IMR-90 (cell line): ENCODE data around the gene FGF12. TPM values are rescaled to one million over a fixed set of nuclear protein-coding genes. Genes with fewer than 3 reads are reported as not detected.

ENCODE experiments used
- ATAC-seq: fragments of 200-7000 bp; cut with Tn5 transposase; 2 replicates; pipeline ENCODE4 v1.9.1; 2020; ENCODE audit warnings: low read depth, mild to moderate bottlenecking, moderate library complexity
- BruUV-seq: library from RNA; stranded (reverse); fragments of 400-500 nt; replicated peaks from 2 replicates; lab custom pipeline; 2021; lab: Mats Ljungman, UMichigan
- CTCF ChIA-PET: fragments of 300-600 bp; formaldehyde crosslinking; extraction: SDS; loops from one replicate; lab custom pipeline; 2021; ENCODE audit warnings: antibody characterized with exemption; lab: Yijun Ruan, JAX
- POLR2A ChIA-PET: fragments of 300-600 bp; sonication (Branson Sonifier 250); formaldehyde crosslinking; loops from one replicate; lab custom pipeline; 2022; ENCODE audit warnings: antibody characterized with exemption; ENCODE audit not compliant: unreplicated experiment; lab: Charles Lee
- DNase-seq: peaks from one replicate; pipeline ENCODE4 v3.0.0; 2013
- H2AFZ ChIP-seq: replicated peaks from 2 replicates; pipeline ENCODE3; 2013; ENCODE audit warnings: low read length, mild to moderate bottlenecking; ENCODE audit not compliant: poor library complexity
- H2AK5ac ChIP-seq: 2 replicates; pipeline ENCODE4 v1.6.1; 2013; ENCODE audit warnings: low read depth, low read length, inconsistent platforms
- H2AK9ac ChIP-seq: replicated peaks from 2 replicates; pipeline ENCODE3; 2013; ENCODE audit warnings: mild to moderate bottlenecking, low read depth, low read length, moderate library complexity; ENCODE audit not compliant: poor library complexity
- H2BK120ac ChIP-seq: 2 replicates; pipeline ENCODE4 v1.6.1; 2013; ENCODE audit warnings: low read depth, low read length, inconsistent platforms
- H2BK15ac ChIP-seq: 3 replicates; pipeline ENCODE4 v1.6.1; 2013; ENCODE audit warnings: low read depth, low read length, inconsistent platforms
- H2BK20ac ChIP-seq: 2 replicates; pipeline ENCODE4 v1.6.1; 2013; ENCODE audit warnings: low read depth, mild to moderate bottlenecking, inconsistent platforms, low read length, moderate library complexity
- H2BK5ac ChIP-seq: 2 replicates; pipeline ENCODE4 v1.6.1; 2013; ENCODE audit warnings: mild to moderate bottlenecking, low read depth, low read length, inconsistent platforms; ENCODE audit not compliant: poor library complexity, severe bottlenecking
- H3K14ac ChIP-seq: replicated peaks from 2 replicates; pipeline ENCODE4 v1.6.1; 2013; ENCODE audit warnings: low read depth, low read length, inconsistent platforms
- H3K18ac ChIP-seq: 2 replicates; pipeline ENCODE4 v1.6.1; 2013; ENCODE audit warnings: low read depth, low read length, control low read depth
- H3K23ac ChIP-seq: 2 replicates; pipeline ENCODE4 v1.6.1; 2013; ENCODE audit warnings: low read depth, low read length, inconsistent platforms
- H3K27ac ChIP-seq: 2 replicates; pipeline ENCODE4 v1.5.1; 2013; ENCODE audit warnings: mild to moderate bottlenecking, control low read depth, low read length; ENCODE audit not compliant: insufficient read depth
- H3K27me3 ChIP-seq: 2 replicates; pipeline ENCODE4 v1.6.1; 2013; ENCODE audit warnings: low read length; ENCODE audit not compliant: control insufficient read depth, insufficient read depth
- H3K36me3 ChIP-seq: 2 replicates; pipeline ENCODE4 v1.6.1; 2013; ENCODE audit warnings: low read length, mixed read lengths; ENCODE audit not compliant: control insufficient read depth, insufficient read depth
- H3K4ac ChIP-seq: 2 replicates; pipeline ENCODE4 v1.6.1; 2013; ENCODE audit warnings: low read depth, low read length, inconsistent platforms
- H3K4me1 ChIP-seq: 2 replicates; pipeline ENCODE4 v1.6.1; 2013; ENCODE audit warnings: low read length, mixed read lengths; ENCODE audit not compliant: control insufficient read depth, insufficient read depth
- H3K4me2 ChIP-seq: 2 replicates; pipeline ENCODE4 v1.6.1; 2013; ENCODE audit warnings: low read depth, mild to moderate bottlenecking, control low read depth, low read length, moderate library complexity
- H3K4me3 ChIP-seq: 2 replicates; pipeline ENCODE4 v1.5.1; 2013; ENCODE audit warnings: low read depth, mild to moderate bottlenecking, control low read depth, low read length, moderate library complexity; ENCODE audit not compliant: insufficient read depth
- H3K56ac ChIP-seq: 2 replicates; pipeline ENCODE4 v1.6.1; 2013; ENCODE audit warnings: low read length, inconsistent platforms; ENCODE audit not compliant: insufficient read depth; ENCODE audit errors: extremely low read depth
- H3K79me1 ChIP-seq, 2 experiments: 2 replicates each; pipeline ENCODE4 v1.6.1; 2013; ENCODE audit warnings: low read length in 2 of 2, inconsistent platforms in 1 of 2, low read depth in 1 of 2
- H3K9ac ChIP-seq: 2 replicates; pipeline ENCODE4 v1.6.1; 2013; ENCODE audit warnings: low read depth, low read length, control low read depth
- H3K9me1 ChIP-seq: 2 replicates; pipeline ENCODE4 v1.6.1; 2013; ENCODE audit warnings: low read length, inconsistent platforms; ENCODE audit not compliant: insufficient read depth
- H3K9me3 ChIP-seq: 2 replicates; pipeline ENCODE4 v1.6.1; 2013; ENCODE audit warnings: low read length; ENCODE audit not compliant: control insufficient read depth, insufficient read depth
- H4K20me1 ChIP-seq: 2 replicates; pipeline ENCODE4 v1.6.1; 2013; ENCODE audit warnings: low read length, inconsistent platforms; ENCODE audit not compliant: insufficient read depth
- H4K5ac ChIP-seq: 2 replicates; pipeline ENCODE4 v1.6.1; 2013; ENCODE audit warnings: mild to moderate bottlenecking, low read depth, low read length, control low read depth
- H4K8ac ChIP-seq, 2 experiments: 2 replicates each; pipeline ENCODE4 v1.6.1; 2013; ENCODE audit warnings: low read depth in 2 of 2, low read length in 2 of 2, control low read depth in 1 of 2, inconsistent platforms in 1 of 2
- H4K91ac ChIP-seq: 2 replicates; pipeline ENCODE4 v1.6.1; 2013; ENCODE audit warnings: low read depth, low read length, inconsistent platforms; ENCODE audit not compliant: insufficient read depth
- BHLHE40 ChIP-seq: fragments of 150-350 bp; IDR thresholded peaks from 2 replicates; pipeline ENCODE4 v1.6.1; 2016; ENCODE audit warnings: mild to moderate bottlenecking, low read depth, low read length
- CEBPB ChIP-seq: IDR thresholded peaks from 2 replicates; pipeline ENCODE4 v1.6.1; 2012; ENCODE audit warnings: low read depth, low read length, improper control_type of control experiment
- CHD1 ChIP-seq: IDR thresholded peaks from 2 replicates; pipeline ENCODE4 v1.6.1; 2012; ENCODE audit warnings: low read depth, low read length, improper control_type of control experiment
- FOS ChIP-seq: fragments of 150-350 bp; IDR thresholded peaks from 2 replicates; pipeline ENCODE4 v1.6.1; 2016; ENCODE audit warnings: low read depth, low read length
- MAFK ChIP-seq: IDR thresholded peaks from 2 replicates; pipeline ENCODE4 v1.6.1; 2012; ENCODE audit warnings: low read depth, low read length, improper control_type of control experiment
- MAZ ChIP-seq: IDR thresholded peaks from 2 replicates; pipeline ENCODE4 v1.6.1; 2012; ENCODE audit warnings: low read depth, mild to moderate bottlenecking, low read length, improper control_type of control experiment, moderate library complexity, borderline replicate concordance
- MXI1 ChIP-seq: IDR thresholded peaks from 2 replicates; pipeline ENCODE4 v1.6.1; 2012; ENCODE audit warnings: low read depth, mild to moderate bottlenecking, low read length, moderate library complexity, borderline replicate concordance
- NFE2L2 ChIP-seq: fragments of 150-350 bp; IDR thresholded peaks from 2 replicates; pipeline ENCODE4 v1.6.1; 2016; ENCODE audit warnings: low read depth, mild to moderate bottlenecking, low read length
- POLR2A ChIP-seq: IDR thresholded peaks from 2 replicates; pipeline ENCODE4 v1.6.1; 2012; ENCODE audit warnings: mild to moderate bottlenecking, low read depth, low read length
- RAD21 ChIP-seq: IDR thresholded peaks from 2 replicates; pipeline ENCODE4 v1.6.1; 2012; ENCODE audit warnings: low read length, improper control_type of control experiment
- RCOR1 ChIP-seq: IDR thresholded peaks from 2 replicates; pipeline ENCODE4 v1.6.1; 2012; ENCODE audit warnings: mild to moderate bottlenecking, low read length, improper control_type of control experiment; ENCODE audit not compliant: insufficient replicate concordance
- RFX5 ChIP-seq: IDR thresholded peaks from 2 replicates; pipeline ENCODE4 v1.8.0; 2012; ENCODE audit warnings: low read depth, mild to moderate bottlenecking, low read length, moderate library complexity
- SMC3 ChIP-seq: fragments of 150-350 bp; IDR thresholded peaks from 2 replicates; pipeline ENCODE4 v1.6.1; 2016; ENCODE audit warnings: low read depth, mild to moderate bottlenecking, antibody characterized with exemption, low read length, moderate library complexity
- USF2 ChIP-seq: fragments of 150-350 bp; IDR thresholded peaks from 2 replicates; pipeline ENCODE4 v1.6.1; 2017; ENCODE audit warnings: mild to moderate bottlenecking, antibody characterized with exemption, low read length, low read depth
- WGBS, 2 experiments: methylation state at CpG; one replicate each; pipeline versions ENCODE4 v1.1.5 to v1.1.7; 2013; ENCODE audit warnings: missing lambda C conversion rate in 2 of 2; ENCODE audit not compliant: insufficient read length in 1 of 2; ENCODE audit errors: extremely low coverage in 2 of 2; 5-methylcytosine and 5-hydroxymethylcytosine counted together
- dilution Hi-C: fragments of 300-500 bp; cut with HindIII; formaldehyde crosslinking; loops from one replicate; pipeline ENCODE4 v1.14.3; 2018; ENCODE audit warnings: low sequenced_read_pairs; ENCODE audit not compliant: unreplicated experiment
- in situ Hi-C: fragments of 300-500 bp; cut with MboI; formaldehyde crosslinking; loops from 3 replicates; pipeline ENCODE4 v1.14.3; 2019; ENCODE audit warnings: low sequenced_read_pairs, inconsistent platforms, mixed read lengths
- intact Hi-C: fragments of 100-400 bp; cut with micrococcal nuclease; formaldehyde crosslinking; loops from 2 replicates; pipeline ENCODE4 v1.10.0; 2022
- polyA plus RNA-seq, 3 experiments: library from polyadenylated mRNA; depleted of rRNA; stranded (reverse); fragments of >200 nt; gene quantifications; 2 replicates each; pipeline ENCODE4 v1.2.3, GENCODE V29; 2012; ENCODE audit warnings: low replicate concordance in 1 of 3
- total RNA-seq: library from RNA; depleted of rRNA; stranded (reverse); fragments of >200 nt; gene quantifications from 2 replicates; pipeline ENCODE4 v1.2.3, GENCODE V29; 2012
- TF ChIP-seq, protein P1 (sequence below): fragments of 150-350 bp; IDR thresholded peaks from 2 replicates; pipeline ENCODE4 v1.6.1; 2016; ENCODE audit warnings: low read depth, mild to moderate bottlenecking, low read length, moderate library complexity, borderline replicate concordance

The FGF12 gene
- total and polyA plus RNA-seq, 2 of the 4 experiments (the other 2 are of a cell fraction), result not detected

GRCh38 chr3:192258721-192259120, 468.6 kb downstream of the FGF12 start:
- no CpG with 5 or more reads among the region's 6 CpGs for WGBS, 2 experiments

More at GRCh38 chr3:192258721-192259120, 468.6 kb downstream of the FGF12 start:
- no peak overlapping the region for H2AK5ac ChIP-seq
- ChIA-PET POLR2A (no interaction called here), CTCF (no interaction called here)
- H2BK5ac ChIP-seq, result no peak overlapping the region
- H3K14ac ChIP-seq, result no peak overlapping the region
- no peak overlapping the region for H3K27ac ChIP-seq
- no peak overlapping the region for H2AFZ ChIP-seq
- H4K8ac ChIP-seq, result no peak overlapping the region
- TF ChIP-seq FOS (no peak), POLR2A (no peak), RFX5 (no peak), BHLHE40 (no peak), MXI1 (no peak), NFE2L2 (no peak), SMC3 (no peak), RCOR1 (no peak), MAFK (no peak), RAD21 (no peak), CEBPB (no peak), USF2 (no peak), CHD1 (no peak), MAZ (no peak)
- TF ChIP-seq, protein P1, sequence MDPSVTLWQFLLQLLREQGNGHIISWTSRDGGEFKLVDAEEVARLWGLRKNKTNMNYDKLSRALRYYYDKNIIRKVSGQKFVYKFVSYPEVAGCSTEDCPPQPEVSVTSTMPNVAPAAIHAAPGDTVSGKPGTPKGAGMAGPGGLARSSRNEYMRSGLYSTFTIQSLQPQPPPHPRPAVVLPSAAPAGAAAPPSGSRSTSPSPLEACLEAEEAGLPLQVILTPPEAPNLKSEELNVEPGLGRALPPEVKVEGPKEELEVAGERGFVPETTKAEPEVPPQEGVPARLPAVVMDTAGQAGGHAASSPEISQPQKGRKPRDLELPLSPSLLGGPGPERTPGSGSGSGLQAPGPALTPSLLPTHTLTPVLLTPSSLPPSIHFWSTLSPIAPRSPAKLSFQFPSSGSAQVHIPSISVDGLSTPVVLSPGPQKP, result no peak
- DNase-seq (no peak), ATAC-seq (no peak)
- no peaks in the 10 kb centered on the region for H3K79me1 ChIP-seq
- H3K4me2 ChIP-seq, result no peak overlapping the region
- no peak overlapping the region for H2BK15ac ChIP-seq
- H3K9me3 ChIP-seq, result peaks cover 2% of the 10 kb centered on the region; the same call in 1 of the 2 replicates
- no peak overlapping the region for H2BK120ac ChIP-seq
- dilution Hi-C loops (no loop called here), intact Hi-C loops (no loop called here), in situ Hi-C loops (no loop called here)
- no peak overlapping the region for H3K9ac ChIP-seq
- no peaks in the 10 kb centered on the region for H3K9me1 ChIP-seq
- no TSS peak for BruUV-seq
- no peak overlapping the region for H3K56ac ChIP-seq
- H3K27me3 ChIP-seq, result no peaks in the 10 kb centered on the region
- H4K20me1 ChIP-seq, result no peaks in the 10 kb centered on the region
- no peak overlapping the region for H2BK20ac ChIP-seq
- no peak overlapping the region for H2AK9ac ChIP-seq
- H3K23ac ChIP-seq, result no peak overlapping the region
- H3K4me1 ChIP-seq, result no peaks in the 10 kb centered on the region
- H3K4me3 ChIP-seq, result no peak overlapping the region
- no peak overlapping the region for H3K4ac ChIP-seq
- H4K91ac ChIP-seq, result no peak overlapping the region
- H4K5ac ChIP-seq, result no peak overlapping the region
- no peak overlapping the region for H3K18ac ChIP-seq
- no peaks in the 10 kb centered on the region for H3K36me3 ChIP-seq
